NCI-H446 treated with DMSO at 0.1 percent for 48 hours (cell line): ENCODE results near the gene RPL3.
"Not testable (repeated sequence)": the region's sequence is repeated elsewhere in the genome, so short reads cannot be mapped to it uniquely, and the experiment has no call there.

Source experiments
- DNase-seq: peaks from one replicate; lab custom pipeline; 2025; lab: John Stamatoyannopoulos, UW

The RPL3 gene

GRCh38 chr22:39319284-39320022 lies at the start of gene RPL3:
Gene RPL3 (minus strand): TSS chr22:39319623. CDS start chr22:39319597, 26 bp downstream.
- peak; percentile 95 for DNase-seq

DNA sequence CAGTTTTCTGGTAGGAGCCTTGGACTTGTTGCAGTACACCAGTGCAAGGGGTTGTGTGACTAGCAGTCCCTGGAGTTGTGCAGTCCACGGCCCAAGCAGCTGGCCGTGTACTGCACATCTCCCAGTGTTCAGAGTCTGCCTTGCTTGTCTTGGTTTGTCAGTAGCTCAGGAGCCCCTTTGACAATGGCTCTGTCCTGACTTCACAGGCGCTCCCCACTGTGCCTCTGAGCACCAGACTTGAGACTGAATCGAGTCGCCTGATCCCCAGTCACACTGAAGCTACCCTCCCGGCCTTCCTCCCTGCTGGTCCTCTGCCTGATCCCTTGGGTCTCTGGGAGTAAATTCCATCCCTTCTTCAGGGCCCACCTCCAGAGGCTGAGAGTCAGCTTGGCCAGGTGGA lies 49.8 kb upstream of the RPL3 start:
- no peak for DNase-seq

DNA sequence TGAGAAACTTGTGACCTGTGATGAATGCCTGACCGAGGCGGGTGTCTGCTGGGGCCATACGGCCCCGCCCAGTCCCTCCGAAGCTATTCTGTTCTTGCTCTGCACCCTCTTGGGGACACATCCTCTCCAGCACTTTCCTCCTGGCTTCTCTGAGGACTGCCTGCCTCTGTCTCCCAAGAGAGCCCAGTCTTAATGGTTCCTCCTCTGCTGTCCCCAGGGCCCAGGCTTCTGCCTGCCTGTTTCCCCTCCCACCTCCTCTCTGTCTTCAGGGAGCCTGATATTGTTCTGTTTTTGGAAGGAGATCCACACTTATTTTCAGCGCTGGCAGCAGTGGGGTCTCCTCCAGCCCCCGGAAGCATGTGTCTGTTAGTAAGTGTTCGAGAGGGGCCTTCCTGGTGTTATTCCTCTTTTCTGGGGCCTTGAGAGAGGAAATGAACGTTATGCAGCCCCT lies 49.1 kb upstream of the RPL3 start:
- no peak for DNase-seq

DNA sequence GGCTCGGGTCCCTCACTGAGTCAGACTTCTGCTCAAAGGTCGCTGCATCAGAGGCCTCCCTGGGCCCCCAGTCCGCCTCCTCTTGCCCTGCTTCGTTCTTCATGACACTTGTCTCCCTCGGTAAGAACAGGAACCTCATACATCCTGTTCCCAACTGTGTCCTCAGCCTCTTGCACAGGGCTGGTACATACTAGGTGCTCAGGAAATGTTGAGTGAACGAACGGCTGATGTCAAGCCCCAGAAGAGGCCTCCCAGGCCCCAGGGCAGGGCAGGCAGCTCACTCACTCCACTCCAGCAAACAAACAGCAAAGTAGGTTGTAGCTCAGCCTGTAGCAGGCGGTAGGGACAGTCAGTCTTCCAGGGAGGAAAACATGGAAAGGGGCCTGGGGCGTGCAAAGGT lies 47.6 kb upstream of the RPL3 start:
- no peak for DNase-seq

DNA sequence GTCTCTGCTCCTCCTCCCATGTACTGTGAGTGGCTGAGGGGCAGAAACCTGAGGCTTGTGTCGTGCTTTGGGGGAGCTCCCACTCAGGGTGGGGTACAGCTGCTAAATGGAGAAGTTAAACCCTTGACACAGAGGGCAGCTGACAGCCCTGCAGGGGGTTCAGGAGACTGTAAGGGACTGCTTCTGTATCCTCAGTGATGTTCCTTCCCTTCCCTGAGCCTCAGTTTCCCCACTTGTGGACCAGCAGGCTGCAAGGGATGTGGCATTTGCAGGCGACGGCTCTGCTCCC lies 46.0 kb upstream of the RPL3 start:
- DNase-seq: no peak

- no peak for DNase-seq
These were observed 45.5 kb upstream of the RPL3 start for GRCh38 chr22:39364714-39365491.

- DNase-seq: no peak
These were observed 44.5 kb upstream of the RPL3 start for GRCh38 chr22:39363751-39364515.

GRCh38 chr22:39362932-39363331 lies 43.5 kb upstream of the RPL3 start:
- DNase-seq: no peak

GRCh38 chr22:39362271-39362670 lies 42.8 kb upstream of the RPL3 start:
- no peak for DNase-seq

- DNase-seq: no peak
These were observed 42.1 kb upstream of the RPL3 start for GRCh38 chr22:39361496-39361895.

GRCh38 chr22:39360674-39361413 lies 41.4 kb upstream of the RPL3 start:
- no peak for DNase-seq

GRCh38 chr22:39360242-39360641 lies 40.8 kb upstream of the RPL3 start:
- no peak for DNase-seq

DNA sequence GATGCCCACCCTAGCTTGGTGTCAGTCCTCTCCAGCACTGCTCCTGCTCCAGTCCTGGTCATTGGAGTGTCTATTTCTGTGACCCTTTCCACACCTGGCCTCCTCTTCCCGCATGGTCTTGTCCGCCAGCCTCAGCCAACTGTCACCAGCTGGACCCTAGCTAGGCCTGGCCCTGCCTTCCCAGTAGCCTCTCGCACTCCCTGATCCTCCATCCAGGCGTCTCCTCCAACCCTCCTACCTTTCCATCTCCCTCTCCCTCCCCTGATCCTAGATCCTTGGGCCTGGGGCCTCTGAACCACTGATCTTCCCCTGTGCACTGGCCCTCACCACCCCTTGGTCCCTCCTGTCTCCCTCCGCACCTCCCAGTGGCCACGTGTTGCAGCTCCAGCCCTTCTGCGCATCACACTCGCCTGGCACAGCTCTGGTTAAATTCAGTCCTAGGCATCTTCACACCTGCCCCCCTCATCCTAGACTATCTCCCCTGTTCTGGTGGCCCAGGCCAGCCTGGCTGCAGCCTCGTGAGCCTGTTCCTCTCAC lies 40.3 kb upstream of the RPL3 start:
- no peak for DNase-seq

DNA sequence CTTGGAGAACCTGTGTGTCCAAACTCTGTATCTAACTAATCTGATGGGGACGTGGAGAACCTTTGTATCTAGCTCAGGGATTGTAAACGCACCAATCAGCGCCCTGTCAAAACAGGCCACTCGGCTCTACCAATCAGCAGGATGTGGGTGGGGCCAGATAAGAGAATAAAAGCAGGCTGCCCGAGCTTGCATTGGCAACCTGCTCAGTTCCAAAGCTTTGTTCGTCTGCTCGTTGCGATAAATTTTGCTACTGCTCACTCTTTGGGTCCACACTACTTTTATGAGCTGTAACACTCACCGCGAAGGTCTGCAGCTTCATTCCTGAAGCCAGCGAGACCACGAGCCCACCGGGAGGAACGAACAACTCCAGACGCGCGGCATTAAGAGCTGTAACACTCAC lies 38.8 kb upstream of the RPL3 start:
- not testable (repeated sequence) for DNase-seq

GRCh38 chr22:39357110-39358108 lies 38.0 kb upstream of the RPL3 start:
- not testable (repeated sequence) for DNase-seq

GRCh38 chr22:39356464-39356863 lies 37.0 kb upstream of the RPL3 start:
- DNase-seq: peak; percentile 77

GRCh38 chr22:39355805-39356204 lies 36.4 kb upstream of the RPL3 start:
- not testable (repeated sequence) for DNase-seq

GRCh38 chr22:39355080-39355479 lies 35.7 kb upstream of the RPL3 start:
- no peak for DNase-seq

GRCh38 chr22:39353346-39353745 lies 33.9 kb upstream of the RPL3 start:
- DNase-seq: no peak

- no peak for DNase-seq
These were observed 33.0 kb upstream of the RPL3 start for GRCh38 chr22:39352306-39352891.
